ENCODE data around the gene ROPN1L. TPM values are rescaled to one million over a fixed set of nuclear protein-coding genes. Genes with fewer than 3 reads are reported as not detected.
"Not testable (repeated sequence)": the region's sequence is repeated elsewhere in the genome, so short reads cannot be mapped to it uniquely, and the experiment has no call there.

ROPN1L gene
- total RNA-seq, 3 donors from 2014 or later (not counting 1 experiment from before 2014, with no cell fraction given), result 1.2 to 5.2 (median 4.3) TPM

GRCh38 chr5:10511741-10512640, 70.3 kb downstream of the ROPN1L start:
- Mint-ChIP-seq H3K36me3 (no peaks in the 10 kb centered on the region), H3K27ac (no peak overlapping the region), H3K4me3 (no peak overlapping the region), H3K27me3 (ENCODE audit: low read depth in 2 of 2) (peaks cover 0 to 2% of the 10 kb centered on the region in 2 donors), H3K9me3 (no peaks in the 10 kb centered on the region), H3K4me1 (no peaks in the 10 kb centered on the region)
- 71% methylated on average over 9 of the region's 10 CpGs for WGBS (ENCODE audit: insufficient coverage)
- Histone ChIP-seq H3K9me3 (ENCODE audit: control insufficient read depth, insufficient read depth, low read length) (no peaks in the 10 kb centered on the region), H3K4me3 (ENCODE audit: low read length) (no peak overlapping the region), H3K36me3 (ENCODE audit: control insufficient read depth, insufficient read depth, low read length) (no peaks in the 10 kb centered on the region), H3K27ac (ENCODE audit: low read length) (no peak overlapping the region), H3K4me1 (ENCODE audit: control insufficient read depth, insufficient read depth, low read length) (no peaks in the 10 kb centered on the region), H3K27me3 (ENCODE audit: control insufficient read depth, insufficient read depth, low read length) (no peaks in the 10 kb centered on the region)
- intact Hi-C loops (cut with micrococcal nuclease), result no loop called here
- TF ChIP-seq CTCF (IDR thresholded peaks at IDR 0.05), result no peak
- ATAC-seq (no peak), DNase-seq (no peak)

GRCh38 chr5:10513501-10514442, 72.1 kb downstream of the ROPN1L start:
- Histone ChIP-seq H3K4me3 (ENCODE audit: low read length) (no peak overlapping the region), H3K36me3 (ENCODE audit: control insufficient read depth, insufficient read depth, low read length) (no peaks in the 10 kb centered on the region), H3K27ac (ENCODE audit: low read length) (no peak overlapping the region), H3K9me3 (ENCODE audit: control insufficient read depth, insufficient read depth, low read length) (no peaks in the 10 kb centered on the region), H3K4me1 (ENCODE audit: control insufficient read depth, insufficient read depth, low read length) (no peaks in the 10 kb centered on the region), H3K27me3 (ENCODE audit: control insufficient read depth, insufficient read depth, low read length) (no peaks in the 10 kb centered on the region)
- Mint-ChIP-seq H3K4me3 (no peak overlapping the region), H3K36me3 (no peaks in the 10 kb centered on the region), H3K4me1 (no peaks in the 10 kb centered on the region), H3K27me3 (ENCODE audit: low read depth in 2 of 2) (peaks cover 0 to 4% of the 10 kb centered on the region in 2 donors), H3K9me3 (no peaks in the 10 kb centered on the region), H3K27ac (no peak overlapping the region)
- ATAC-seq, result no peak
- no peak for DNase-seq
- no peak for TF ChIP-seq CTCF (IDR thresholded peaks at IDR 0.05)
- intact Hi-C loops (cut with micrococcal nuclease), result no loop called here
- WGBS (ENCODE audit: insufficient coverage), result 55% methylated on average over 8 of the region's 10 CpGs

GRCh38 chr5:10514572-10514971, 72.9 kb downstream of the ROPN1L start:
- H3K4me3 Mint-ChIP-seq, result not testable (repeated sequence)

More at GRCh38 chr5:10514572-10514971, 72.9 kb downstream of the ROPN1L start:
- H3K27me3 ChIP-seq (ENCODE audit: control insufficient read depth, insufficient read depth, low read length); H3K27ac ChIP-seq (ENCODE audit: low read length); H3K4me1 Mint-ChIP-seq; H3K4me1 ChIP-seq (ENCODE audit: control insufficient read depth, insufficient read depth, low read length); H3K27me3 Mint-ChIP-seq (ENCODE audit: low read depth in 2 of 2); H3K9me3 ChIP-seq (ENCODE audit: control insufficient read depth, insufficient read depth, low read length); H3K9me3 Mint-ChIP-seq; intact Hi-C loops (cut with micrococcal nuclease); H3K4me3 ChIP-seq (ENCODE audit: low read length); ATAC-seq; H3K27ac Mint-ChIP-seq; H3K36me3 Mint-ChIP-seq; H3K36me3 ChIP-seq (ENCODE audit: control insufficient read depth, insufficient read depth, low read length); DNase-seq: not testable (repeated sequence)
- WGBS (ENCODE audit: insufficient coverage), result 90% methylated on average over 8 of the region's 8 CpGs

Other genes starting within 250 kb of the ROPN1L start
- 10 to 100 TPM; 11.8 to 15.1 (median 13.0) TPM for gene ATPSCKMT, start 192.0 kb upstream of the ROPN1L start, total RNA-seq
- gene CCT5, start 191.6 kb upstream of the ROPN1L start, total RNA-seq, result 10 to 100 TPM; 62.2 to 88.0 (median 73.5) TPM
- gene CMBL, start 134.0 kb upstream of the ROPN1L start, total RNA-seq, result 1 to 10 TPM in 1 of 3 donors, under 1 TPM in 1, not detected in 1; 0.45 to 1.0 TPM
- gene MARCHF6, start 88.2 kb upstream of the ROPN1L start, total RNA-seq, result 100 to 1,000 TPM; 160 to 173 (median 164) TPM
- gene ANKRD33B, start 122.2 kb downstream of the ROPN1L start, total RNA-seq, result 1 to 10 TPM; 2.4 to 4.3 (median 3.9) TPM

All from natural killer cell (primary cell).